SK-N-SH (cell line): ENCODE measurements around the gene SMYD3. TPM values are rescaled to one million over a fixed set of nuclear protein-coding genes. Genes with fewer than 3 reads are reported as not detected.

Experiments
- CTCF ChIA-PET: fragments of 300-600, 350-600 bp; formaldehyde crosslinking; extraction: SDS; loops from one replicate; lab custom pipeline; 2021; lab: Yijun Ruan, JAX
- POLR2A ChIA-PET: fragments of 350-600 bp; sonication (Branson Sonifier 250); formaldehyde crosslinking; extraction: SDS; loops from one replicate; lab custom pipeline; 2020; ENCODE audit warnings: antibody characterized with exemption, inconsistent platforms; lab: Yijun Ruan, JAX
- DNase-seq: peaks from one replicate; pipeline ENCODE4 v3.0.0; 2012
- H2AFZ ChIP-seq: fragments of 200-600 bp; sonication (generic); 2 replicates; pipeline ENCODE4 v1.8.1; 2016; ENCODE audit warnings: antibody characterized with exemption, mild to moderate bottlenecking, low read depth
- H3F3A ChIP-seq: fragments of 200-600 bp; sonication (generic); replicated peaks from 2 replicates; pipeline ENCODE3; 2016; ENCODE audit warnings: antibody characterized with exemption, mild to moderate bottlenecking; ENCODE audit not compliant: insufficient read depth
- H3K27ac ChIP-seq, 2 experiments: fragments of 200-500 bp in 1 of 2; fragments of 200-600 bp in 1 of 2; sonication (Bioruptor generic) in 1 of 2; sonication (generic), shearing (Covaris generic) in 1 of 2; 2 replicates each; pipeline versions ENCODE4 v1.5.1 to v1.6.1; 2014 to 2016; ENCODE audit warnings: low read depth in 2 of 2, inconsistent platforms in 1 of 2, low read length in 1 of 2, mild to moderate bottlenecking in 1 of 2, mixed read lengths in 1 of 2
- H3K27me3 ChIP-seq: fragments of 200-600 bp; sonication (generic), shearing (Covaris generic); 2 replicates; pipeline ENCODE4 v1.6.1; 2016; ENCODE audit warnings: mixed run types; ENCODE audit not compliant: insufficient read depth
- H3K36me3 ChIP-seq, 2 experiments: fragments of 200-500 bp in 1 of 2; fragments of 200-600 bp in 1 of 2; sonication (Bioruptor generic) in 1 of 2; sonication (generic) in 1 of 2; replicated peaks in 1 of 2; 2 replicates each; pipeline versions ENCODE3 to v1.5.1; 2014 to 2016; ENCODE audit warnings: low read length in 1 of 2, mild to moderate bottlenecking in 1 of 2; ENCODE audit not compliant: insufficient read depth in 2 of 2, control insufficient read depth in 1 of 2
- H3K4me1 ChIP-seq, 2 experiments: fragments of 200-500 bp in 1 of 2; fragments of 200-600 bp in 1 of 2; sonication (Bioruptor generic) in 1 of 2; sonication (generic), shearing (Covaris generic) in 1 of 2; 2 replicates each; pipeline versions ENCODE4 v1.5.1 to v1.6.1; 2014 to 2016; ENCODE audit warnings: low read depth in 1 of 2, low read length in 1 of 2, mixed run types in 1 of 2; ENCODE audit not compliant: insufficient read depth in 2 of 2, control insufficient read depth in 1 of 2
- H3K4me2 ChIP-seq: fragments of 200-600 bp; sonication (generic), shearing (Covaris generic); 2 replicates; pipeline ENCODE4 v1.6.1; 2017; ENCODE audit warnings: mixed run types
- H3K4me3 ChIP-seq, 2 experiments: fragments of 200-500 bp in 1 of 2; fragments of 200-600 bp in 1 of 2; sonication (Bioruptor generic) in 1 of 2; sonication (generic), shearing (Covaris generic) in 1 of 2; 2 replicates each; pipeline versions ENCODE4 v1.5.1 to v1.8.1; 2014 to 2016; ENCODE audit warnings: low read depth in 2 of 2, inconsistent platforms in 1 of 2, low read length in 1 of 2, mild to moderate bottlenecking in 1 of 2, mixed read lengths in 1 of 2, moderate library complexity in 1 of 2
- H3K79me2 ChIP-seq: fragments of 200-600 bp; sonication (generic); 2 replicates; pipeline ENCODE4 v1.8.1; 2017; ENCODE audit warnings: mild to moderate bottlenecking; ENCODE audit not compliant: insufficient read depth
- H3K9ac ChIP-seq: fragments of 200-600 bp; sonication (generic); 2 replicates; pipeline ENCODE4 v1.6.1; 2017; ENCODE audit warnings: mixed run types
- H3K9me2 ChIP-seq: fragments of 200-600 bp; sonication (generic); 2 replicates; pipeline ENCODE4 v1.6.1; 2017; ENCODE audit warnings: mixed run types
- H3K9me3 ChIP-seq: fragments of 200-600 bp; sonication (generic); 2 replicates; pipeline ENCODE4 v1.6.1; 2017; ENCODE audit warnings: mixed run types, mild to moderate bottlenecking, moderate library complexity
- H4K20me1 ChIP-seq: fragments of 200-600 bp; sonication (generic); 2 replicates; pipeline ENCODE4 v1.6.1; 2017; ENCODE audit warnings: mild to moderate bottlenecking, mixed run types; ENCODE audit not compliant: insufficient read depth
- CHD2 ChIP-seq: fragments of 150-350 bp; IDR thresholded peaks from 2 replicates; pipeline ENCODE4 v1.6.1; 2018; ENCODE audit warnings: low read length; ENCODE audit not compliant: partially characterized antibody
- ELF1 ChIP-seq: IDR thresholded peaks from 2 replicates; pipeline ENCODE4 v1.4.0; 2012
- EP300 ChIP-seq, 2 experiments: IDR thresholded peaks; 2 replicates each; pipeline versions ENCODE4 v1.4.0 to v1.6.1; 2012; ENCODE audit warnings: borderline replicate concordance in 1 of 2, low read depth in 1 of 2, low read length in 1 of 2
- EZH2phosphoT487 ChIP-seq: fragments of 200-600 bp; sonication (generic); IDR thresholded peaks from 2 replicates; pipeline ENCODE4 v1.6.1; 2017; ENCODE audit warnings: low read depth, mixed run types, mild to moderate bottlenecking, antibody characterized with exemption, moderate library complexity, borderline replicate concordance
- FOXJ3 ChIP-seq: sonication (generic); formaldehyde crosslinking; IDR thresholded peaks from 2 replicates; pipeline ENCODE4 v1.5.1; 2020; ENCODE audit warnings: mild to moderate bottlenecking, missing genetic modification reagents
- FOXM1 ChIP-seq: IDR thresholded peaks from 2 replicates; pipeline ENCODE4 v1.4.0; 2012; ENCODE audit warnings: low read depth, mild to moderate bottlenecking
- IRF3 ChIP-seq: fragments of 150-350 bp; IDR thresholded peaks from 2 replicates; pipeline ENCODE4 v1.6.1; 2016; ENCODE audit warnings: mild to moderate bottlenecking, low read depth, low read length
- JUND ChIP-seq: IDR thresholded peaks from 2 replicates; pipeline ENCODE4 v1.4.0; 2012
- MEF2A ChIP-seq: IDR thresholded peaks from 2 replicates; pipeline ENCODE4 v1.4.0; 2012; ENCODE audit warnings: low read depth, borderline replicate concordance
- NFIC ChIP-seq: IDR thresholded peaks from 2 replicates; pipeline ENCODE4 v1.4.0; 2012; ENCODE audit warnings: borderline replicate concordance
- NRF1 ChIP-seq: IDR thresholded peaks from 2 replicates; pipeline ENCODE4 v1.6.1; 2012; ENCODE audit warnings: low read depth, mild to moderate bottlenecking, low read length
- PBX3 ChIP-seq: IDR thresholded peaks from 2 replicates; pipeline ENCODE4; 2012
- RAD21 ChIP-seq: IDR thresholded peaks from 2 replicates; pipeline ENCODE4 v1.6.1; 2012; ENCODE audit warnings: mild to moderate bottlenecking, low read length
- RCOR1 ChIP-seq: fragments of 150-350 bp; IDR thresholded peaks from 2 replicates; pipeline ENCODE4 v1.6.1; 2017; ENCODE audit warnings: antibody characterized with exemption, low read length
- RFX5 ChIP-seq: IDR thresholded peaks from 2 replicates; pipeline ENCODE4 v1.6.1; 2012; ENCODE audit warnings: mild to moderate bottlenecking, improper control_type of control experiment, low read length
- SIN3A ChIP-seq: IDR thresholded peaks from 2 replicates; pipeline ENCODE4 v1.6.1; 2012; ENCODE audit warnings: low read depth, mild to moderate bottlenecking, low read length, moderate library complexity, borderline replicate concordance
- SMC3 ChIP-seq: IDR thresholded peaks from 2 replicates; pipeline ENCODE4 v1.6.1; 2012; ENCODE audit warnings: low read depth, low read length, improper control_type of control experiment
- TAF1 ChIP-seq: IDR thresholded peaks from 2 replicates; pipeline ENCODE4 v1.6.1; 2012; ENCODE audit warnings: low read depth, mild to moderate bottlenecking, low read length, moderate library complexity, borderline replicate concordance
- TCF12 ChIP-seq: IDR thresholded peaks from 2 replicates; pipeline ENCODE4 v1.4.0; 2012
- TEAD4 ChIP-seq: IDR thresholded peaks from 2 replicates; pipeline ENCODE4 v1.4.0; 2012; ENCODE audit warnings: mild to moderate bottlenecking, borderline replicate concordance; ENCODE audit not compliant: insufficient read depth
- YY1 ChIP-seq: IDR thresholded peaks from 2 replicates; pipeline ENCODE4 v1.4.0; 2012; ENCODE audit warnings: low read depth, mild to moderate bottlenecking
- WGBS: methylation state at CpG from one replicate; pipeline ENCODE4 v1.1.6; 2017; ENCODE audit warnings: low lambda C conversion rate; 5-methylcytosine and 5-hydroxymethylcytosine counted together
- polyA plus RNA-seq, 3 experiments: library from polyadenylated mRNA; depleted of rRNA; stranded (reverse); fragments of >200 nt; gene quantifications; 2 replicates each; pipeline ENCODE4 v1.2.3, GENCODE V29; 2012
- TF ChIP-seq, protein P1 (sequence below): IDR thresholded peaks from 2 replicates; pipeline ENCODE4 v1.4.0; 2012; ENCODE audit warnings: low read depth, borderline replicate concordance

SMYD3 gene
- polyA plus RNA-seq, 1 of the 3 experiments (the other 2 are of a cell fraction): 31.4 TPM

GRCh38 chr1:246091477-246091876 is 415.6 kb downstream of the SMYD3 start:
- no peaks in the 10 kb centered on the region for H3K27me3 ChIP-seq
- no peaks in the 10 kb centered on the region for H3K36me3 ChIP-seq
- no peak for DNase-seq
- no peaks in the 10 kb centered on the region for H3K79me2 ChIP-seq
- no peaks in the 10 kb centered on the region for H4K20me1 ChIP-seq
- H3K9me3 ChIP-seq: no peaks in the 10 kb centered on the region
- CTCF ChIA-PET: interaction anchor here (1.6 kb wide), 1 partner anchor 56 kb away, joined by 3 read pairs; no protein-coding TSS in a partner anchor
- H2AFZ ChIP-seq: no peak overlapping the region
- peaks cover 0 to 7% of the 10 kb centered on the region in 2 experiments; a peak in 2 of 4 replicates for H3K4me1 ChIP-seq
- no peak for TF ChIP-seq RAD21
- no peak for TF ChIP-seq FOXM1
- no peak for TF ChIP-seq TCF12
- TF ChIP-seq PBX3: no peak
- TF ChIP-seq TEAD4: no peak
- no peak for TF ChIP-seq EZH2phosphoT487
- TF ChIP-seq RCOR1: no peak
- TF ChIP-seq, all 33 proteins: peak for 0
- Histone ChIP-seq H3K27ac (no peak overlapping the region), H3K4me2 (no peak overlapping the region), H3F3A (no peaks in the 10 kb centered on the region), H3K4me3 (no peak overlapping the region), H3K9ac (no peak overlapping the region), H3K9me2 (no peaks in the 10 kb centered on the region)
- 82% methylated on average over 4 of the region's 4 CpGs for WGBS
- POLR2A ChIA-PET: interaction anchor here (0.6 kb wide), 1 partner anchor 294 kb away, joined by 3 read pairs; no protein-coding TSS in a partner anchor

GRCh38 chr1:246086191-246086590 is 420.9 kb downstream of the SMYD3 start:
- Histone ChIP-seq H3K9me3 (no peaks in the 10 kb centered on the region), H3K4me1 (peaks cover 0 to 4% of the 10 kb centered on the region in 2 experiments; a peak in 1 of 4 replicates), H3K79me2 (no peaks in the 10 kb centered on the region), H3K27me3 (no peaks in the 10 kb centered on the region), H3K9ac (no peak overlapping the region), H2AFZ (no peak overlapping the region), H3K27ac (no peak overlapping the region), H3K4me2 (no peak overlapping the region), H3F3A (no peaks in the 10 kb centered on the region), H3K4me3 (no peak overlapping the region), H3K9me2 (no peaks in the 10 kb centered on the region), H3K36me3 (no peaks in the 10 kb centered on the region), H4K20me1 (no peaks in the 10 kb centered on the region)
- TF ChIP-seq RFX5 (no peak), NRF1 (no peak), YY1 (no peak)
- 95% methylated on average over 5 of the region's 5 CpGs for WGBS
- POLR2A ChIA-PET: no interaction called here
- DNase-seq: no peak
- CTCF ChIA-PET: interaction anchor here (1.6 kb wide), 1 partner anchor 10 kb away, joined by 6 read pairs; no protein-coding TSS in a partner anchor

GRCh38 chr1:246083416-246083815 is 423.7 kb downstream of the SMYD3 start:
- Histone ChIP-seq H3F3A (no peaks in the 10 kb centered on the region), H2AFZ (no peak overlapping the region), H3K9me2 (no peaks in the 10 kb centered on the region), H3K27me3 (no peaks in the 10 kb centered on the region), H3K4me1 (peaks cover 0 to 4% of the 10 kb centered on the region in 2 experiments; a peak in 1 of 4 replicates), H3K9me3 (no peaks in the 10 kb centered on the region), H3K4me3 (no peak overlapping the region), H3K36me3 (no peaks in the 10 kb centered on the region), H3K27ac (no peak overlapping the region), H3K4me2 (no peak overlapping the region), H3K79me2 (no peaks in the 10 kb centered on the region), H4K20me1 (no peaks in the 10 kb centered on the region), H3K9ac (no peak overlapping the region)
- POLR2A ChIA-PET: no interaction called here
- DNase-seq: no peak
- CTCF ChIA-PET: no interaction called here
- 97% methylated on average over 5 of the region's 9 CpGs for WGBS
- TF ChIP-seq NFIC: no peak
- TF ChIP-seq EZH2phosphoT487: no peak
- TF ChIP-seq FOXJ3 (CRISPR knock-in tag): no peak
- TF ChIP-seq YY1: no peak
- no peak for TF ChIP-seq FOXM1
- no peak for TF ChIP-seq SIN3A
- TF ChIP-seq, protein P1, sequence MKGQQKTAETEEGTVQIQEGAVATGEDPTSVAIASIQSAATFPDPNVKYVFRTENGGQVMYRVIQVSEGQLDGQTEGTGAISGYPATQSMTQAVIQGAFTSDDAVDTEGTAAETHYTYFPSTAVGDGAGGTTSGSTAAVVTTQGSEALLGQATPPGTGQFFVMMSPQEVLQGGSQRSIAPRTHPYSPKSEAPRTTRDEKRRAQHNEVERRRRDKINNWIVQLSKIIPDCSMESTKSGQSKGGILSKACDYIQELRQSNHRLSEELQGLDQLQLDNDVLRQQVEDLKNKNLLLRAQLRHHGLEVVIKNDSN: no peak
- no peak for TF ChIP-seq ELF1
- no peak for TF ChIP-seq EP300 (IDR thresholded peaks at IDR 0.05; ENCODE audit: borderline replicate concordance in 1 of 2, low read depth in 1 of 2, low read length in 1 of 2)
- no peak for TF ChIP-seq IRF3
- no peak for TF ChIP-seq TAF1
- TF ChIP-seq CHD2: no peak
- TF ChIP-seq RFX5: no peak
- TF ChIP-seq NRF1: no peak
- no peak for TF ChIP-seq MEF2A
- no peak for TF ChIP-seq RAD21
- TF ChIP-seq SMC3: no peak
- TF ChIP-seq JUND: no peak
